ENCODE results near the gene FADS3. TPM values are rescaled to one million over a fixed set of nuclear protein-coding genes. Genes with fewer than 3 reads are reported as not detected.

Gene FADS3
- total and polyA plus RNA-seq, 9 of the 15 experiments (the other 6 are each of a cell fraction or from before 2014, with no cell fraction given), result 0.97 to 148 (median 92.7) TPM

GRCh38 chr11:61900251-61900650, 8.9 kb upstream of the FADS3 start:
- ATAC-seq (no peak), DNase-seq (ENCODE audit: extremely low read depth in 1 of 4, low spot score in 3 of 4) (no peak), FAIRE-seq (no peak)
- intact Hi-C loops (cut with micrococcal nuclease) (no loop called here), in situ Hi-C loops (cut with MboI) (no loop called here)
- no peaks in the 10 kb centered on the region for H3K9me1 ChIP-seq (ENCODE audit: control insufficient read depth, insufficient read depth, low read length)
- ChIA-PET POLR2A (interaction anchor here (0.6 to 10.7 kb wide), 4 partner anchors 47 to 182 kb away, joined by 3 to 109 read pairs (median 15); partner anchors contain the start of gene FTH1), CTCF (ENCODE audit: low intra/inter-chr PET ratio) (interaction anchor here (3.7 to 6.7 kb wide), 4 partner anchors 47 to 207 kb away, joined by 25 to 98 read pairs (median 56); no protein-coding TSS in a partner anchor)
- no peak overlapping the region for H2AFZ ChIP-seq (ENCODE audit: low read depth, low read length)
- peaks cover 86% of the 10 kb centered on the region; the same call in 2 of the 3 replicates for H3K36me3 ChIP-seq (ENCODE audit: control insufficient read depth, insufficient read depth, low read length)
- no peaks in the 10 kb centered on the region for H3K9me3 ChIP-seq (replicated peaks; ENCODE audit: control insufficient read depth, insufficient read depth, low read depth, low read length)
- H3K4me2 ChIP-seq (ENCODE audit: insufficient read depth, low read length), result no peak overlapping the region
- H4K20me1 ChIP-seq (replicated peaks; ENCODE audit: control insufficient read depth, insufficient read depth, low read length), result no peaks in the 10 kb centered on the region
- H3K27me3 ChIP-seq (ENCODE audit: control insufficient read depth in 2 of 2, insufficient read depth in 2 of 2, low read length in 2 of 2), result no peaks in the 10 kb centered on the region
- H3K9ac ChIP-seq (ENCODE audit: insufficient read depth in 1 of 2, low read depth in 2 of 2, low read length in 2 of 2), result no peak overlapping the region; a peak in 1 of 4 replicates
- H3K4me3 ChIP-seq, result no peak overlapping the region
- no peak overlapping the region for H3K27ac ChIP-seq (ENCODE audit: extremely low read depth, low read depth, low read length)
- BruUV-seq (replicated peaks), result no TSS peak
- H3K4me1 ChIP-seq (replicated peaks in 1 of 2; ENCODE audit: control insufficient read depth in 2 of 2, insufficient read depth in 2 of 2, low read length in 2 of 2), result peaks cover 4 to 43% of the 10 kb centered on the region in 2 experiments; a peak in 4 of 5 replicates
- WGBS (ENCODE audit: insufficient coverage, low coverage, missing lambda C conversion rate), result 93% methylated on average over 5 of the region's 17 CpGs
- H3K79me2 ChIP-seq (ENCODE audit: control insufficient read depth, insufficient read depth, low read length), result no peaks in the 10 kb centered on the region
- TF ChIP-seq EZH2 (IDR thresholded peaks at IDR 0.05; ENCODE audit: borderline replicate concordance, low read depth, low read length) (no peak), CC2D1A (IDR thresholded peaks at IDR 0.05) (no peak), TRIM24 (IDR thresholded peaks at IDR 0.05) (no peak), ZKSCAN8 (CRISPR knock-in tag; IDR thresholded peaks at IDR 0.05) (no peak), THRAP3 (IDR thresholded peaks at IDR 0.05; ENCODE audit: borderline replicate concordance) (no peak), STAT6 (CRISPR knock-in tag; IDR thresholded peaks at IDR 0.05) (no peak), HMG20B (CRISPR knock-in tag; IDR thresholded peaks at IDR 0.05) (no peak), CTCFL (IDR thresholded peaks at IDR 0.05; ENCODE audit: borderline replicate concordance, insufficient read depth, low read depth, low read length, poor library complexity, severe bottlenecking) (no peak), RFX7 (CRISPR knock-in tag; IDR thresholded peaks at IDR 0.05) (no peak), TCFL5 (CRISPR knock-in tag; conservative IDR thresholded peaks at IDR 0.05) (no peak), ZNF146 (CRISPR knock-in tag; IDR thresholded peaks at IDR 0.05; ENCODE audit: unreplicated experiment) (no peak), RBFOX2 (IDR thresholded peaks at IDR 0.05; ENCODE audit: low read depth, low read length) (no peak)
- TF ChIP-seq, protein P1, sequence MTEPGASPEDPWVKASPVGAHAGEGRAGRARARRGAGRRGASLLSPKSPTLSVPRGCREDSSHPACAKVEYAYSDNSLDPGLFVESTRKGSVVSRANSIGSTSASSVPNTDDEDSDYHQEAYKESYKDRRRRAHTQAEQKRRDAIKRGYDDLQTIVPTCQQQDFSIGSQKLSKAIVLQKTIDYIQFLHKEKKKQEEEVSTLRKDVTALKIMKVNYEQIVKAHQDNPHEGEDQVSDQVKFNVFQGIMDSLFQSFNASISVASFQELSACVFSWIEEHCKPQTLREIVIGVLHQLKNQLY (CRISPR knock-in tag; conservative IDR thresholded peaks at IDR 0.05), result no peak
- TF ChIP-seq, protein P2, sequence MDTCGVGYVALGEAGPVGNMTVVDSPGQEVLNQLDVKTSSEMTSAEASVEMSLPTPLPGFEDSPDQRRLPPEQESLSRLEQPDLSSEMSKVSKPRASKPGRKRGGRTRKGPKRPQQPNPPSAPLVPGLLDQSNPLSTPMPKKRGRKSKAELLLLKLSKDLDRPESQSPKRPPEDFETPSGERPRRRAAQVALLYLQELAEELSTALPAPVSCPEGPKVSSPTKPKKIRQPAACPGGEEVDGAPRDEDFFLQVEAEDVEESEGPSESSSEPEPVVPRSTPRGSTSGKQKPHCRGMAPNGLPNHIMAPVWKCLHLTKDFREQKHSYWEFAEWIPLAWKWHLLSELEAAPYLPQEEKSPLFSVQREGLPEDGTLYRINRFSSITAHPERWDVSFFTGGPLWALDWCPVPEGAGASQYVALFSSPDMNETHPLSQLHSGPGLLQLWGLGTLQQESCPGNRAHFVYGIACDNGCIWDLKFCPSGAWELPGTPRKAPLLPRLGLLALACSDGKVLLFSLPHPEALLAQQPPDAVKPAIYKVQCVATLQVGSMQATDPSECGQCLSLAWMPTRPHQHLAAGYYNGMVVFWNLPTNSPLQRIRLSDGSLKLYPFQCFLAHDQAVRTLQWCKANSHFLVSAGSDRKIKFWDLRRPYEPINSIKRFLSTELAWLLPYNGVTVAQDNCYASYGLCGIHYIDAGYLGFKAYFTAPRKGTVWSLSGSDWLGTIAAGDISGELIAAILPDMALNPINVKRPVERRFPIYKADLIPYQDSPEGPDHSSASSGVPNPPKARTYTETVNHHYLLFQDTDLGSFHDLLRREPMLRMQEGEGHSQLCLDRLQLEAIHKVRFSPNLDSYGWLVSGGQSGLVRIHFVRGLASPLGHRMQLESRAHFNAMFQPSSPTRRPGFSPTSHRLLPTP (IDR thresholded peaks at IDR 0.05; ENCODE audit: borderline replicate concordance, extremely low read depth, insufficient read length), result no peak

Data from K562 (cell line).